GM06990 (cell line): ENCODE measurements around the gene CFAP100.

Experiments used
- DNase-seq: peaks from one replicate; pipeline ENCODE4 v3.0.0-alpha.2; 2011; ENCODE audit not compliant: insufficient read length; ENCODE audit errors: extremely low read depth
- H3K27me3 ChIP-seq: replicated peaks from 2 replicates; pipeline ENCODE4 v1.6.0; 2011; ENCODE audit warnings: low read length; ENCODE audit not compliant: control insufficient read depth, insufficient read depth
- H3K36me3 ChIP-seq: 2 replicates; pipeline ENCODE4 v1.5.1; 2011; ENCODE audit warnings: low read length; ENCODE audit not compliant: control insufficient read depth, insufficient read depth
- H3K4me3 ChIP-seq: replicated peaks from 2 replicates; pipeline ENCODE4 v1.5.1; 2011; ENCODE audit warnings: low read depth, mild to moderate bottlenecking, control low read depth, low read length
- TF ChIP-seq, protein P1 (sequence below): IDR thresholded peaks from 2 replicates; pipeline ENCODE4 v1.5.1; 2011; ENCODE audit warnings: low read length, control low read depth, mild to moderate bottlenecking, inconsistent platforms; ENCODE audit not compliant: insufficient read depth, poor library complexity, severe bottlenecking

The CFAP100 gene

DNA sequence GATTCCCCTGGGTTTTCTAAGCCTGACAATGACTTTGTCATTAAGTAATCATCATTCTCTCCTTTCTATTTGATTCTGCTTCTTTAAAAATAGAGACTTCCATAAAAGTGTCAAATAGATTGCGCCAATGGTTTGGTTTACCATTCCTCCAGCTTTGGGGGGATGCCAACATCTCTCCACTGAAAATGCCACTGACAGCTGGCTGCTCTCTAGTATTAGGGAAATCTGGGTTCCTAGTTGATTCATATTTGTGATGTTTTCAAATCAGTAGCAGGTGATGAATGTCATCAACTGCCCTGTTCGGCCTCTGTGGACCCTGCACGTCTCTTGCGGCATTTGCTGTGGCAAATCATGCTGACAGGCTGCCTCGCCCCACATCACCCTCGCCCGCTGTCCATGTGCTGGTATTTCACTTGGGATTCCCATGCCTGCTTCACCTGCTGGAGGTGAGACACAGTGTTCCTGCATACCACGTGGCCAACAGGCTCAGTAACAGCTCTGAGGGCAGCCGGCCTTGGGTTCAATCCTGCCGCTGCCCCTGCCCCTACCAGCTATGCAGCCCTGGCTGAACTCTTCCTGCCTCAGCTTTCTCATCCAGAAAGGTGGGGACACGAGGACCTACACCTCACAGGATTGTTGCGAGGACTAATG is 52.9 kb downstream of the CFAP100 start:
- Histone ChIP-seq H3K36me3 (peaks cover 10% of the 10 kb centered on the region), H3K4me3 (no peak overlapping the region), H3K27me3 (no peaks in the 10 kb centered on the region)
- TF ChIP-seq, protein P1, sequence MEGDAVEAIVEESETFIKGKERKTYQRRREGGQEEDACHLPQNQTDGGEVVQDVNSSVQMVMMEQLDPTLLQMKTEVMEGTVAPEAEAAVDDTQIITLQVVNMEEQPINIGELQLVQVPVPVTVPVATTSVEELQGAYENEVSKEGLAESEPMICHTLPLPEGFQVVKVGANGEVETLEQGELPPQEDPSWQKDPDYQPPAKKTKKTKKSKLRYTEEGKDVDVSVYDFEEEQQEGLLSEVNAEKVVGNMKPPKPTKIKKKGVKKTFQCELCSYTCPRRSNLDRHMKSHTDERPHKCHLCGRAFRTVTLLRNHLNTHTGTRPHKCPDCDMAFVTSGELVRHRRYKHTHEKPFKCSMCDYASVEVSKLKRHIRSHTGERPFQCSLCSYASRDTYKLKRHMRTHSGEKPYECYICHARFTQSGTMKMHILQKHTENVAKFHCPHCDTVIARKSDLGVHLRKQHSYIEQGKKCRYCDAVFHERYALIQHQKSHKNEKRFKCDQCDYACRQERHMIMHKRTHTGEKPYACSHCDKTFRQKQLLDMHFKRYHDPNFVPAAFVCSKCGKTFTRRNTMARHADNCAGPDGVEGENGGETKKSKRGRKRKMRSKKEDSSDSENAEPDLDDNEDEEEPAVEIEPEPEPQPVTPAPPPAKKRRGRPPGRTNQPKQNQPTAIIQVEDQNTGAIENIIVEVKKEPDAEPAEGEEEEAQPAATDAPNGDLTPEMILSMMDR: no peak
- no peak for DNase-seq

DNA sequence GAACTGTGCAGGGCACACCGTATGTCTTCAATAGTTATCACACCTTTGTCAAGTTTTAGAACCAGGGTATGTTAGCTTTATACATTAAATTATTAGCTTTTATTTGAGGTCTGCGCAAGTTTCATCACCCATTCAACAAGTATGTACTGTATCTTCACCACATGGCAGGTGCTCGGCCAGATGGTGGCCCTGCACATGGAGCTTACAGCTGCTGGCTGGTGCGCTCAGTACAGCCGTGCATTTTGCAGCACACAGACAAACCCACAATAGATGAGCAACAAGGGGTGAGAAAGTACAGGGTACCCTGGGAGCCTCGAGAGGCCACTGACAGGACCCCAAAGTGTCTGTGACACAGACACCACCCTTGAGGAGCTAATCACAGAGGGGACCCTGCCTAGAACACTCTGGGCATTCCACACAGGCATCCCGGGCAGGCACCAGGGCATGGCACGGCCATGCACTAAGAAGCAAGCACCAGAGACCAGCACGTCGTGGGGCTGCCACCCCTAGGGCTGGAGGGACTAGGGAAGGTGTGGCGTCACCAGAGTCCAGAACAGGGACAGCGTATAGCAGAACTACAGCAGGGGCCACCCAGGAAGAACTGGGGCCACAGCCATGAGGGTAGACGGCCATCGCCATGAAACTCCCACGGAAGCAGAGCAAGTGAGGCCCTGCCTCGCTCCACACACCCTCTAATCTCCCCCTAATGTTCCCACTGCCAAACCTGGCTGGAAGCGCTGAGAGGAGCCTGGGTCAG is 53.6 kb downstream of the CFAP100 start:
- Histone ChIP-seq H3K27me3 (no peaks in the 10 kb centered on the region), H3K4me3 (no peak overlapping the region), H3K36me3 (peaks cover 10% of the 10 kb centered on the region)
- TF ChIP-seq, protein P1: no peak
- DNase-seq: no peak

DNA sequence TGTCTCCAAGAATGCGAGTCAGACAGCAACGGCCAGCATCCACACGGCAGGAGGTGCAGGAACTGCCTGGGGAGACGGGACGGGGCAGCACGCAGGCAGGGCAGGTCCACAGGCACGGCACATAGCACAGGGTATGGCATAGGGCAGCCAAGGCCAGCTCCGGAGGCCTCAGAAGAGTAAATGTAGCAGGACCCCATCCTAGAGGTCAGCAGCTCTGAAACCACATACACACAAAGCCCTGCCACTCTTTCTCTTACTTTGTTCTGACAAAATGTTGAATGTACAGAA is 54.1 kb downstream of the CFAP100 start:
- no peak overlapping the region for H3K4me3 ChIP-seq
- TF ChIP-seq, protein P1: no peak
- no peaks in the 10 kb centered on the region for H3K27me3 ChIP-seq
- H3K36me3 ChIP-seq: peaks cover 10% of the 10 kb centered on the region
- no peak for DNase-seq

DNA sequence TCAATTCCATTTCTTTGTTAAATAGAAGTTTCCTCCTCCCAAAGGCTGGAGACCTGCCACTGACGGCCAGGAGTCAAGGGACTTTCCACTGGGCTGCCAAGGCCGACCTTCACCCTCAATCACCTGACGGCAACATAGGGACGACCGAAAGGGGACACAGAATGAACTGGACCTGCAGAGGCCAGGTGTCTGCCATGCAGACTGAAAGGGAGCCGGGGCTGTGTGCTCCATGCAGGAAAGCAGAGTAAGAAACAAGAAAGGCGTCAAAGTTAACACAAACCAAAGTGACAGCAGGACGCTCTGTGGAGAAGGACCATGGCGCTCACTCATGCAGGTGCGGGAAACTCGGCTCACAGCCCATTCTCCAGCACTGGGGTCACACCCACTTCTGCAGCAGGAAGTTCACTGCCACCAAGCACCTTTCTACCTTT is 54.9 kb downstream of the CFAP100 start:
- peaks cover 10% of the 10 kb centered on the region for H3K36me3 ChIP-seq
- TF ChIP-seq, protein P1: no peak
- no peak overlapping the region for H3K4me3 ChIP-seq
- H3K27me3 ChIP-seq: no peaks in the 10 kb centered on the region
- DNase-seq: no peak

DNA sequence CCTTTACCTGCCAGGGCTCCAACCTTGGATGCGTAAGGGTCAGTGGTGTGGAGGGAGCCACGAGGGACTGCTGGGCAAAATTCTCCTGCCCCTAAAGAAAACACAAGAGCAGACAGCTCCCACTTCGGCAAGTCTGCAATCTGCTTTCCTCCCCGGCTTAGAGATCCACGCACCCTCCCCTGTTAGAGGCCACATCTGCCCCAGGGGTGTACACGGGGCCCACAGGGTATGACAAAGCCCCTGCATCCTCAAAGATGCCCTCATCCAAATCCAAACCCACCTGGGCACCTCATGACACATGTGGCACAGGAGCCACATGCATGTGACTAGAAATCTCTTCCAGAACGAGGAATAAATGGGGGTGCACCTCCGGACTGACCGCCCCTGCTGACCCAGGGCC is 55.5 kb downstream of the CFAP100 start:
- no peak for DNase-seq
- TF ChIP-seq, protein P1: no peak
- H3K4me3 ChIP-seq: no peak overlapping the region
- no peaks in the 10 kb centered on the region for H3K27me3 ChIP-seq
- peaks cover 10% of the 10 kb centered on the region for H3K36me3 ChIP-seq
